ENCODE measurements around the gene CIAPIN1.
"Not testable (repeated sequence)": the region's sequence is repeated elsewhere in the genome, so short reads cannot be mapped to it uniquely, and the experiment has no call there.

CIAPIN1 gene

GRCh38 chr16:57476546-57477410 is 29.6 kb upstream of the CIAPIN1 start:
- no peak for DNase-seq

- DNase-seq: peak; percentile 77
These were observed 28.6 kb upstream of the CIAPIN1 start for GRCh38 chr16:57475711-57476339.

- no peak for DNase-seq
These were observed 27.8 kb upstream of the CIAPIN1 start for GRCh38 chr16:57474671-57475661.

- DNase-seq: no peak
These were observed 26.7 kb upstream of the CIAPIN1 start for GRCh38 chr16:57473906-57474305.

GRCh38 chr16:57473176-57473840 is 26.1 kb upstream of the CIAPIN1 start:
- DNase-seq: no peak

- no peak for DNase-seq
These were observed 25.5 kb upstream of the CIAPIN1 start for GRCh38 chr16:57472665-57473060.

GRCh38 chr16:57471852-57472664 is 24.9 kb upstream of the CIAPIN1 start:
- DNase-seq: no peak

GRCh38 chr16:57471209-57471608 is 24.0 kb upstream of the CIAPIN1 start:
- no peak for DNase-seq

GRCh38 chr16:57470711-57471110 is 23.5 kb upstream of the CIAPIN1 start:
- DNase-seq: no peak

- no peak for DNase-seq
These were observed 22.8 kb upstream of the CIAPIN1 start for GRCh38 chr16:57469917-57470470.

- DNase-seq: no peak
These were observed 21.9 kb upstream of the CIAPIN1 start for GRCh38 chr16:57469046-57469445.

- no peak for DNase-seq
These were observed 21.2 kb upstream of the CIAPIN1 start for GRCh38 chr16:57468346-57468745.

GRCh38 chr16:57464523-57464922 is 17.3 kb upstream of the CIAPIN1 start:
- no peak for DNase-seq

GRCh38 chr16:57462978-57463362 is 15.8 kb upstream of the CIAPIN1 start:
- DNase-seq: no peak

GRCh38 chr16:57462209-57462977 is 15.2 kb upstream of the CIAPIN1 start, which contains the start of gene POLR2C:
Gene POLR2C (plus strand): TSS chr16:57462679. CDS start chr16:57462725, 46 bp downstream.
- DNase-seq: peak; percentile 90

GRCh38 chr16:57452021-57452420 is 4.8 kb upstream of the CIAPIN1 start:
- DNase-seq: no peak

GRCh38 chr16:57446531-57447185 is 527 bp downstream of the CIAPIN1 start:
- peak; percentile 32 for DNase-seq

- DNase-seq: no peak
These were observed 1.7 kb downstream of the CIAPIN1 start for GRCh38 chr16:57445510-57445909.

GRCh38 chr16:57444711-57445110 is 2.5 kb downstream of the CIAPIN1 start:
- DNase-seq: no peak

- not testable (repeated sequence) for DNase-seq
These were observed 6.6 kb downstream of the CIAPIN1 start for GRCh38 chr16:57440551-57440950.

Data from OCI-M1 (cell line).